ENCODE measurements around the gene NLRP13.
"Not testable (repeated sequence)": the region's sequence is repeated elsewhere in the genome, so short reads cannot be mapped to it uniquely, and the experiment has no call there.

NLRP13 gene, protein sequence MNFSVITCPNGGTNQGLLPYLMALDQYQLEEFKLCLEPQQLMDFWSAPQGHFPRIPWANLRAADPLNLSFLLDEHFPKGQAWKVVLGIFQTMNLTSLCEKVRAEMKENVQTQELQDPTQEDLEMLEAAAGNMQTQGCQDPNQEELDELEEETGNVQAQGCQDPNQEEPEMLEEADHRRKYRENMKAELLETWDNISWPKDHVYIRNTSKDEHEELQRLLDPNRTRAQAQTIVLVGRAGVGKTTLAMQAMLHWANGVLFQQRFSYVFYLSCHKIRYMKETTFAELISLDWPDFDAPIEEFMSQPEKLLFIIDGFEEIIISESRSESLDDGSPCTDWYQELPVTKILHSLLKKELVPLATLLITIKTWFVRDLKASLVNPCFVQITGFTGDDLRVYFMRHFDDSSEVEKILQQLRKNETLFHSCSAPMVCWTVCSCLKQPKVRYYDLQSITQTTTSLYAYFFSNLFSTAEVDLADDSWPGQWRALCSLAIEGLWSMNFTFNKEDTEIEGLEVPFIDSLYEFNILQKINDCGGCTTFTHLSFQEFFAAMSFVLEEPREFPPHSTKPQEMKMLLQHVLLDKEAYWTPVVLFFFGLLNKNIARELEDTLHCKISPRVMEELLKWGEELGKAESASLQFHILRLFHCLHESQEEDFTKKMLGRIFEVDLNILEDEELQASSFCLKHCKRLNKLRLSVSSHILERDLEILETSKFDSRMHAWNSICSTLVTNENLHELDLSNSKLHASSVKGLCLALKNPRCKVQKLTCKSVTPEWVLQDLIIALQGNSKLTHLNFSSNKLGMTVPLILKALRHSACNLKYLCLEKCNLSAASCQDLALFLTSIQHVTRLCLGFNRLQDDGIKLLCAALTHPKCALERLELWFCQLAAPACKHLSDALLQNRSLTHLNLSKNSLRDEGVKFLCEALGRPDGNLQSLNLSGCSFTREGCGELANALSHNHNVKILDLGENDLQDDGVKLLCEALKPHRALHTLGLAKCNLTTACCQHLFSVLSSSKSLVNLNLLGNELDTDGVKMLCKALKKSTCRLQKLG

DNA sequence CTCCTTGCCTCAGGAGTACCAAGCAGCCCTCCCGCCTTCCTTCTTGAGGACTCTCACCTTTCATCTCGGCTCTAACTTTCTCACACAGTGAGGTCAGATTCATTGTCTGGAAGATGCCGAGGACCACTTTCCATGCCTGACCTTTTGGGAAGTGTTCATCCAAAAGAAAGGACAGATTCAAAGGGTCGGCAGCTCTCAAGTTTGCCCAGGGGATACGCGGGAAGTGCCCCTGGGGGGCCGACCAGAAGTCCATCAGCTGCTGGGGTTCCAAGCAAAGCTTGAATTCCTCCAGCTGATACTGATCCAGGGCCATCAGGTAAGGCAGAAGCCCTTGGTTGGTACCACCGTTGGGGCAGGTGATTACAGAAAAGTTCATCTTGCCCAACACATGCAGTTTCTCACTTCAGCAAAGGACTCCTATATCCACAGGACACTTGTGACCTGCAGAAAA is at the start of gene NLRP13:
Gene NLRP13 (minus strand): TSS at position 401 of the 451 bp plus-strand sequence. CDS start 25 bp downstream, at position 376.
- no peak within 1 kb of the TSS for H3K4me3 ChIP-seq (ENCODE audit: low read depth in 1 of 2, low read length in 2 of 2)
- no peak within 1 kb of the TSS for H3K27ac ChIP-seq (ENCODE audit: low read depth, low read length)
- H3K36me3 ChIP-seq (ENCODE audit: insufficient read depth, low read length): no peaks in the 10 kb centered on the region
- no peak within 1 kb of the TSS for H3K9ac ChIP-seq (ENCODE audit: low read length)
- no peaks in the 10 kb centered on the region for H3K4me1 ChIP-seq (ENCODE audit: insufficient read depth, low read length)
- no peaks in the 10 kb centered on the region for H3K27me3 ChIP-seq (ENCODE audit: control insufficient read depth in 1 of 2, insufficient read depth in 2 of 2, low read length in 2 of 2)
- no peaks in the 10 kb centered on the region for H3K9me3 ChIP-seq (ENCODE audit: low read length)

DNA sequence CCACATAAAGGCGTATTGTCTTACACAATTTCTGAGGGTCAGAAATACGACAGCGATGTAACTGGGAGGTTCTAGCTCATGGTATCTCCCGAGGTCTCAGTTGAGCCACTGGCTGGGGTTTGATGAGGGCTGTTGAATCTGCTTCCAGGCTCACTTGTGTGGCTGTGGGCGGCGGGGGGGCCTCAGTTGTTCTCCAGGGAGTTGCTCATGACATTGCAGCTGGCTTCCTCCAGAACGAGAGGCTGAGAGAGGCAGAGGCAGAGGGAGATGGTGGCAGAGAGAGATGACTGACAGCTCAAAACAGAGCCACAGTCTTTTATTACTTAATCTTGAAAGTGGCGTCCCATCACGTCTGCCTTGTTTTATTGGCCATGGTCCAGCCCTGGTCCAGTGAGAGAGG is 48.3 kb upstream of the NLRP13 start:
- H3K9me3 ChIP-seq (ENCODE audit: low read length): no peaks in the 10 kb centered on the region
- no peak overlapping the region for H3K4me3 ChIP-seq (ENCODE audit: low read depth in 1 of 2, low read length in 2 of 2)
- H3K27me3 ChIP-seq (ENCODE audit: control insufficient read depth in 1 of 2, insufficient read depth in 2 of 2, low read length in 2 of 2): no peaks in the 10 kb centered on the region
- no peaks in the 10 kb centered on the region for H3K36me3 ChIP-seq (ENCODE audit: insufficient read depth, low read length)
- no peak overlapping the region for H3K27ac ChIP-seq (ENCODE audit: low read depth, low read length)
- no peaks in the 10 kb centered on the region for H3K4me1 ChIP-seq (ENCODE audit: insufficient read depth, low read length)
- no peak overlapping the region for H3K9ac ChIP-seq (ENCODE audit: low read length)

DNA sequence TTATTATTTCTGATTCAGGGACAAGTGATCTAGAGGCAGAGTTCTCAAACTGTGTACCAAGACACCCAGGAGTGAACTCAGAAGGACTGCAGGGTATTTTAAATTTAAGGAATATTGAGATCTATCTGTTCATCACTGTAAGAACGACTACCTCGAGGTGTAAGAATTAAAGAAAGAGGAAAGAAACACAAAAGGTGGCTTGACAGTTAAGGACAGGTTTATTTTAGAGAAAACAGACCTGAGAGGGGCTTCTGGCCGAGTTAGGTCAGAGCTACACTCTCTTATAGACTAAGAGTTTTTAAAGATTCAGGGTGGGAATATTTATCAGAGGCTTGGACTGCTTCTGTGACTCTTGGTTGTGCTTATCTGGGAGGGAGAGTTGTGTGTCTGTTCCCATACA is 41.8 kb upstream of the NLRP13 start:
- Histone ChIP-seq H3K36me3 (ENCODE audit: insufficient read depth, low read length) (no peaks in the 10 kb centered on the region), H3K27me3 (ENCODE audit: control insufficient read depth in 1 of 2, insufficient read depth in 2 of 2, low read length in 2 of 2) (no peaks in the 10 kb centered on the region), H3K27ac (ENCODE audit: low read depth, low read length) (no peak overlapping the region), H3K9me3 (ENCODE audit: low read length) (no peaks in the 10 kb centered on the region), H3K4me1 (ENCODE audit: insufficient read depth, low read length) (no peaks in the 10 kb centered on the region), H3K4me3 (ENCODE audit: low read depth in 1 of 2, low read length in 2 of 2) (no peak overlapping the region), H3K9ac (ENCODE audit: low read length) (no peak overlapping the region)

DNA sequence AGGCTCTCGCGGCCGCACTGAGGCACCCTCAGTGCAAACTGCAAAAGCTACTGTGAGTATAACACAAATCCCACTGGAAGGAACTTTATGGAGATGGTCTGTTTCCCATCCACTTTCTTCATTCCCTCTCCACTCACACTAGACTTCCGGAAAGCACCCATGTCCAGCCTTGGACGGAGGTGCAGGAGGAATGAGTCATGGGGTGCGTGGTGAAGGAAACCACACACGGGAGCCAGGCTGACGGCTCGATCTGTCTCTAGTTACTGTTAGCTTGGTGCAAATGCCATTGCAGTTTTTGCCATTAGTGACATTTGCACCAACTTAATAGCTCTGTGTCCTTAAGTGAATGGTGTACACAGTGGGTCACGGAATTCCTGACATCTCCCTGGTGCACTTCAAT is 30.1 kb upstream of the NLRP13 start:
- no peaks in the 10 kb centered on the region for H3K4me1 ChIP-seq (ENCODE audit: insufficient read depth, low read length)
- H3K36me3 ChIP-seq (ENCODE audit: insufficient read depth, low read length): no peaks in the 10 kb centered on the region
- H3K9ac ChIP-seq (ENCODE audit: low read length): no peak overlapping the region
- H3K9me3 ChIP-seq (ENCODE audit: low read length): no peaks in the 10 kb centered on the region
- H3K4me3 ChIP-seq (ENCODE audit: low read depth in 1 of 2, low read length in 2 of 2): no peak overlapping the region
- H3K27ac ChIP-seq (ENCODE audit: low read depth, low read length): no peak overlapping the region
- H3K27me3 ChIP-seq (ENCODE audit: control insufficient read depth in 1 of 2, insufficient read depth in 2 of 2, low read length in 2 of 2): no peaks in the 10 kb centered on the region

DNA sequence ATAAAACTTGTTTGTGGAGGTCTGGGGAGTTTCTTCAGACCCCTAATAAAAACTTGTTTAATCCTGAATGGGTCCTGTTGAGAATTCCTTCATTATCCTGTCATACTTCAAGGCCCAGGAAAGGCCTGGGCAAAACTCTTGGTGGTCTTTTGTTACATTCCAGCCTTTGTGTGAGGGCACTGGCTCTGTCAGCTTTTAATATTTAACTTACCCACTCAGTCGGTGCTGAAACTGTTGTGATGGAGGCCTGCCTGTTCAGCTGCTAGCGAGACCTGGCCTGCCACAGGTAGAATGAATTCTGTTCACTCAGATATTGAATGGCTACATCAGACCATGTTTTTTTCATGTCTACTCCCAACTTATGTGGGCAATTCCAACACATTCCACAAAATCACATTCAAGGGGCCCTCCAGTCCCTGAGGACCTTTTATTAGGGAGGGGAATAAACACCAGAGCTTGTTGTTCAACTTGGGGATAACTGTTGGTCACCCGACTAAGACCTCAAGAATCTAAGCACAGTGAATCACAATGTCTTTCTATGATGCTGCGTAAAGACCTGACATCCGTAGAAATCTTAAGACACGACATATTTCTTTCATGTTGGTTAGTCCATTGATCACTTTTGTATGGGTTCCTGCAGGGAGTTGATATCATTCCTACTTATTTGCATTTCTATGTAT is 28.0 kb upstream of the NLRP13 start:
- Histone ChIP-seq H3K9ac (ENCODE audit: low read length) (no peak overlapping the region), H3K4me1 (ENCODE audit: insufficient read depth, low read length) (no peaks in the 10 kb centered on the region), H3K4me3 (ENCODE audit: low read depth in 1 of 2, low read length in 2 of 2) (no peak overlapping the region)

DNA sequence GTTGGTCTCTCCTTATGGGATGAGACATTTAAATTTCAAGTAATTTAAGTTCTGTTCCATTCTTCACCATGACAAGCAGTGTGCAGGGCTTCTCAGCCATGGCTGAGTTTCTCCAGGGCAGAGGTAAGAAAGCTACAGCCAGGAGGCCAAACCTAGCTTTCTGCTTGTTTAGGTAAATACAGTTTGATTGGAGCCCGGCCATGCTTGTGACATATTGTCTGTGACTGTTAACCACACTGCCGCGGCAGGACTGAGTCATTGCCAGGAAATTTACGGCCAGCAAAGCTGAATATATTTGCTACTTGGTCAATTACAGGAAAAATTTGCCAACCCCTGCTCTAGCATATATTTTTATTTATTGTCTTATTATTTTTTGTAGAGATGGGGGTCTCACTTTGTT is 26.2 kb upstream of the NLRP13 start:
- H3K9me3 ChIP-seq (ENCODE audit: low read length): no peaks in the 10 kb centered on the region

More for the DNA sequence above, 28.0 kb upstream of the NLRP13 start:
- Histone ChIP-seq H3K9me3 (ENCODE audit: low read length) (no peaks in the 10 kb centered on the region), H3K27me3 (ENCODE audit: control insufficient read depth in 1 of 2, insufficient read depth in 2 of 2, low read length in 2 of 2) (no peaks in the 10 kb centered on the region), H3K27ac (ENCODE audit: low read depth, low read length) (no peak overlapping the region), H3K36me3 (ENCODE audit: insufficient read depth, low read length) (no peaks in the 10 kb centered on the region)

DNA sequence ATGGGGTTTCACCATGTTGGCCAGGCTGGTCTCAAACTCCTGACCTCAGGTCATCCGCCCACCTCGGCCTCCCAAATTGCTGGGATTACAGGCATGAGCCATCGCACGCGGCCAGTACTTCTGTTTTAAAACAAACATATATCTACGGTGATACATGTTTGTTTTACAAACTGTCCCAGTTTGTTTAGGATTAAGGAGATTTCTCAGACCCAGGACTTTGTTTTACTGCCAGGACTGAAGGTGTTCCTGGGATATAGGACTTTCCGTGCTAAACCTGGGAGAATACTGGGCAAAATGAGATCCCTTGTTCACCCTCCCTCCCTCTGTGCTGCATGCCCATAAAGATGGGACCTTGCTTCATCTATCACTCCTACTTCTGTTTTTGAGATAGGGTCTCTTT is 24.3 kb upstream of the NLRP13 start:
- no peaks in the 10 kb centered on the region for H3K27me3 ChIP-seq (ENCODE audit: control insufficient read depth in 1 of 2, insufficient read depth in 2 of 2, low read length in 2 of 2)
- H3K4me1 ChIP-seq (ENCODE audit: insufficient read depth, low read length): no peaks in the 10 kb centered on the region
- no peak overlapping the region for H3K9ac ChIP-seq (ENCODE audit: low read length)
- no peak overlapping the region for H3K4me3 ChIP-seq (ENCODE audit: low read depth in 1 of 2, low read length in 2 of 2)
- H3K36me3 ChIP-seq (ENCODE audit: insufficient read depth, low read length): no peaks in the 10 kb centered on the region
- H3K9me3 ChIP-seq (ENCODE audit: low read length): no peaks in the 10 kb centered on the region
- no peak overlapping the region for H3K27ac ChIP-seq (ENCODE audit: low read depth, low read length)

More for the DNA sequence above, 26.2 kb upstream of the NLRP13 start:
- Histone ChIP-seq H3K4me1 (ENCODE audit: insufficient read depth, low read length) (no peaks in the 10 kb centered on the region), H3K27me3 (ENCODE audit: control insufficient read depth in 1 of 2, insufficient read depth in 2 of 2, low read length in 2 of 2) (no peaks in the 10 kb centered on the region), H3K36me3 (ENCODE audit: insufficient read depth, low read length) (no peaks in the 10 kb centered on the region), H3K27ac (ENCODE audit: low read depth, low read length) (no peak overlapping the region), H3K9ac (ENCODE audit: low read length) (no peak overlapping the region), H3K4me3 (ENCODE audit: low read depth in 1 of 2, low read length in 2 of 2) (no peak overlapping the region)

DNA sequence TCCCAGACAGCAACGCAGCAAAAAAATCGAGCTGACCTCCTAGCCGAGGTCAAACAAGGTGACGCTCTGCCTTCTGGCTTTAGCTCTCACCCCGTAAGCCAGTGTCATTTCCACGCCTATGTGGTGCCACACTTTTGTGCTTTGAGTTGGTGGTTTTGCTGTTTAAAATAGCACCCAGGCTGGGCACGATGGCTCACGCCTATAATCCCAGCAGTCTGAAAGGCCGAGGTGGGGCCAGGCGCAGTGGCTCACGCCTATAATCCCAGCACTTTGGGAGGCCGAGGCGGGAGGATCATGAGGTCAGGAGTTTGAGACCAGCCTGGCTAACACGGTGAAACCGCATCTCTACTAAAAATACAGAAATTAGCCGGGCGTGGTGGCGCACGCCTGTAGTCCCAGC is 18.4 kb upstream of the NLRP13 start:
- not testable (repeated sequence) for H3K4me1 ChIP-seq (ENCODE audit: insufficient read depth, low read length); H3K27ac ChIP-seq (ENCODE audit: low read depth, low read length); H3K27me3 ChIP-seq (ENCODE audit: control insufficient read depth in 1 of 2, insufficient read depth in 2 of 2, low read length in 2 of 2); H3K36me3 ChIP-seq (ENCODE audit: insufficient read depth, low read length); H3K9me3 ChIP-seq (ENCODE audit: low read length); H3K9ac ChIP-seq (ENCODE audit: low read length); H3K4me3 ChIP-seq (ENCODE audit: low read depth in 1 of 2, low read length in 2 of 2)

DNA sequence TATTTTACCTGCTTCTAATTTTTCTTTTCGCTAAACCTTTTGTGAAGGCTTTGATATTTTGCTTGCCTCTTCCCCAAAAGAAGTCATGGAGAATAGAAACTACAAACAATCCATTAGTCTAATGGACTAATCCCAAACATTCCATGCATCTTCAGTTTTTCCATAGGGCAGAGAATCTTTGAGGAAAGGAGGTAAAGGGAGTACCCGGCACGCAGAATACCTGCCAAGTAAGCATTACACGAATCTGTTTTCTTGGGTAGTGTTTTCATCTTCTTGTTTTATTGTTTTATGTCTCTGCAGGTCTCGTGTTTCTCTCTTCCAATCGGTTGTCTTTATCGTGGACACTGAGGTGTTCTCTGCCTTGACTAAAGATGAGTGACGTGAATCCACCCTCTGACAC is 15.4 kb upstream of the NLRP13 start, which contains the start of gene NLRP8:
Gene NLRP8 (plus strand): TSS at position 301 of the 400 bp plus-strand sequence.
- H3K27me3 ChIP-seq (ENCODE audit: control insufficient read depth in 1 of 2, insufficient read depth in 2 of 2, low read length in 2 of 2): no peaks in the 10 kb centered on the region
- H3K9ac ChIP-seq (ENCODE audit: low read length): no peak within 1 kb of the TSS
- H3K27ac ChIP-seq (ENCODE audit: low read depth, low read length): no peak within 1 kb of the TSS
- no peaks in the 10 kb centered on the region for H3K4me1 ChIP-seq (ENCODE audit: insufficient read depth, low read length)
- H3K36me3 ChIP-seq (ENCODE audit: insufficient read depth, low read length): no peaks in the 10 kb centered on the region
- H3K4me3 ChIP-seq (ENCODE audit: low read depth in 1 of 2, low read length in 2 of 2): no peak within 1 kb of the TSS
- no peaks in the 10 kb centered on the region for H3K9me3 ChIP-seq (ENCODE audit: low read length)

DNA sequence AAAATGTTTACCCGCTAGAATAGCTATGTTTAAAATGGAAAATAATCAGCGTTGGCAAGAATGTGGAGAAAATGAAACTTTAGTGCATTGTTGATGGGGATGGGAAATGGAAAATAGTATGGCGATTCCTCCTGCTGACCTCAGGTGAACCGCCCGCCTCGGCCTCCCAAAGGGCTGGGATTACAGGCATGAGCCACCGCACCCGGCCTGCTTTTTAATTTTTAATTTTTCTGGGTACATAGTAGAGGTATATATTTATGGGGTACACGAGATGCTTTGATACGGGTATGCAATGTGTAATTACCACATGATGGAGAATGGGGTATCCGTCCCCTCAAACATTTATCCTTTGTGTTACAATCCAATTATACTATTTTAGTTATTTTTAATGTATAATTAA is 8.2 kb upstream of the NLRP13 start:
- Histone ChIP-seq H3K36me3 (ENCODE audit: insufficient read depth, low read length) (no peaks in the 10 kb centered on the region), H3K9ac (ENCODE audit: low read length) (no peak overlapping the region), H3K27me3 (ENCODE audit: control insufficient read depth in 1 of 2, insufficient read depth in 2 of 2, low read length in 2 of 2) (no peaks in the 10 kb centered on the region), H3K27ac (ENCODE audit: low read depth, low read length) (no peak overlapping the region), H3K4me3 (ENCODE audit: low read depth in 1 of 2, low read length in 2 of 2) (no peak overlapping the region), H3K9me3 (ENCODE audit: low read length) (no peaks in the 10 kb centered on the region), H3K4me1 (ENCODE audit: insufficient read depth, low read length) (no peaks in the 10 kb centered on the region)

DNA sequence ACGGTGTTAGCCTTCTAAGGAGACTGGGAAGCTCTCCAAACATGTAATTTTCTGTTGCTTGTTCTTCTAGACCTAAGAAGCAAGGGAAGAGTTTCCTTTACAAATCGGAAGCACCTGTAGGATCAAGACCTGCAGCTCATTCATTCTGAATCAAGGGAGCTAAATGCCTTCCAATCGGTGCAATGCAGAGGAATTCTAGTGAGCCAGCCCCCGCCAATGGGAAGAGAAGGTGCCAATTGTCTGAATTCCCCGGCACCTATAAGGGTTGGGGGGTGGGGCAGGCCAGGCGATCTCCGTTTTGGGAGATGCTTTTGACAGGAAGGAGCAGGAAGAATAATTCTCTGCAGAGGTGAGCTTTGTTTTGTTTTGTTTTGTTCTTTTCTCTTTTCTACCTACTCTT is 7.1 kb upstream of the NLRP13 start:
- H3K27me3 ChIP-seq (ENCODE audit: control insufficient read depth in 1 of 2, insufficient read depth in 2 of 2, low read length in 2 of 2): no peaks in the 10 kb centered on the region
- H3K4me3 ChIP-seq (ENCODE audit: low read depth in 1 of 2, low read length in 2 of 2): no peak overlapping the region
- H3K4me1 ChIP-seq (ENCODE audit: insufficient read depth, low read length): no peaks in the 10 kb centered on the region
- no peaks in the 10 kb centered on the region for H3K9me3 ChIP-seq (ENCODE audit: low read length)
- H3K36me3 ChIP-seq (ENCODE audit: insufficient read depth, low read length): no peaks in the 10 kb centered on the region
- H3K9ac ChIP-seq (ENCODE audit: low read length): no peak overlapping the region
- no peak overlapping the region for H3K27ac ChIP-seq (ENCODE audit: low read depth, low read length)
